GM12892 (cell line): ENCODE data around the gene PTPRU.
"Not testable (repeated sequence)": the region's sequence is repeated elsewhere in the genome, so short reads cannot be mapped to it uniquely, and the experiment has no call there.

Experiments used
- DNase-seq: peaks from one replicate; pipeline ENCODE4 v3.0.0; 2011; ENCODE audit not compliant: insufficient read length
- FAIRE-seq: peaks from 2 replicates; lab custom pipeline; 2011; peaks lifted over from hg19 to GRCh38; lab: Jason Lieb, UNC
- POLR2A ChIP-seq: IDR thresholded peaks from 2 replicates; pipeline ENCODE4 v1.6.1; 2011; ENCODE audit warnings: low read depth, low read length, control low read depth
- POLR2AphosphoS5 ChIP-seq: IDR thresholded peaks from 2 replicates; pipeline ENCODE4 v1.6.1; 2011; ENCODE audit warnings: low read depth, low read length, control low read depth
- TAF1 ChIP-seq: IDR thresholded peaks from 2 replicates; pipeline ENCODE4 v1.6.1; 2011; ENCODE audit warnings: low read depth, mild to moderate bottlenecking, control low read depth, low read length, borderline replicate concordance

Gene PTPRU

DNA sequence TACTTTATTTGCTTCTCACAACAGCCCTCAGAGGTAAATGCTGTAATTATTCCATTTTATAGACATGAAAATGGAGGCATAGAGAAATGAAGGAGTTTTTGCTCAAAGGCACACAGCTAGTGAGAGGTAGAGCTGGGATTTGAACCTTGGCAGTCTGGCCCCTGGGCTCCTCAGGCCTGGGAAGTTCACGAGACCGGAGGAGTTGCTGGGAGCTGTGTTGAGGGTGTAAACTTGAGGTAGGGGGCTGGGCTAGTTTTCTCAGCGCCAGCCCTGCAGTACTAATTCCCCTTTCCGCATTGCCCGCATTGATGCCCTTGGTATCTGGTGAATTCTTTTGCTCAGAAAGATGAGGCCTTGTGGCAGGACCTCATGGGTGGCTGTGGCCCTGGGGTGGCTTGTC, 73.3 kb downstream of the PTPRU start:
- no peak for TF ChIP-seq POLR2A
- no peak for TF ChIP-seq TAF1
- TF ChIP-seq POLR2AphosphoS5: no peak
- DNase-seq: no peak
- FAIRE-seq: no peak

DNA sequence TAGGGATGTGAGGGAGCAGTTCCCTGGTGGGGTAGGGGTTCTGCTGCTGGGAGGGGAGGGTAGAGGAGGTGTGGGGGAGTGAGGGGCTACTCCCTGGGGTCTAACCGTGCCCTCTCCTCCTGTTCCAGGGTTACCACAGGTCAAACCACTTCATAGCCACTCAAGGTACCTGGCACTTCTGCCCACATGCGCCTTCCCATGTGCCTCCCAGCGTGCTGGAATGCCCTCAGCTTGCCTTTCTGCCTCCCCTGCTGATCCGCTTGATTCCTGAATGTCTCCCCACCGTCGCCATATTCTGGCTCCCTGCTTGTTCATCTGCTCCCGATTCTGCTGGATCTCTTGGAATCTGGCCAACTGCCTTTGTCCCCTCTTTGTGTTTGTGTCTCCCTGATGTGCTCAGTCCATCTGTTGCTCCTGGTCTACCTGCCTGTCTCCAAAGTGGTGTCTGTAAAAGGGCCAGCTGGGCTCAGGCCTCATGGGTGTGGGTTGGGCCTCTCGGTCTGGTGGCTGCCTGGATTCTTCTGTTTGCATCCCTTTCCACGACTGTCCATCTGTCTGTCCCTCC, 74.4 kb downstream of the PTPRU start:
- DNase-seq: no peak
- no peak for TF ChIP-seq TAF1
- no peak for TF ChIP-seq POLR2A
- TF ChIP-seq POLR2AphosphoS5: no peak
- no peak for FAIRE-seq

DNA sequence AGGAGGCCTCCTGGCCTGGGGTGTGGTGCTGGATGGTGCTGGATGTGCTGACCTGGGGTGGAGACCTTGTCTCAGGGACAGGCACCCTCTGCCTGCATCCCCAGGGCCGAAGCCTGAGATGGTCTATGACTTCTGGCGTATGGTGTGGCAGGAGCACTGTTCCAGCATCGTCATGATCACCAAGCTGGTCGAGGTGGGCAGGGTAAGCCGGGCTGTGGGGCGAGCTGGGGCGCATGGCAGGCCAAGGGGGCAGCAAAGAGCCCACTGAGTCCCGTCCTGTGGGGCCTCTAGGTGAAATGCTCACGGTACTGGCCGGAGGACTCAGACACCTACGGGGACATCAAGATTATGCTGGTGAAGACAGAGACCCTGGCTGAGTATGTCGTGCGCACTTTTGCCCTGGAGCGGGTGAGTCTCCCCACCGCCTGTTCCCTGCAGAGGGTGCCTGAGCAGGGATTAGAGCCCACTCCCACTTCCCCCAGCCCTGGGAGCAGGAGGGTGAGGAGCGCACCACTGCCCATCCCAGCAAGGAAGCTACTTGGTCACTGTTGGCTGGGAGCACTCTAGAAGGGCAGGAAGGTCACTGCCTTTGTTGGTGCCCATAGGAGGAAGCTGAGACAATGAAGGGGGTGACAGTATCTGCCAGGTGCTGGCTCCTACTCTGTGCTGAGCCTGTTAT, 75.2 kb downstream of the PTPRU start:
- no peak for TF ChIP-seq TAF1
- no peak for TF ChIP-seq POLR2AphosphoS5
- TF ChIP-seq POLR2A: no peak
- DNase-seq (no peak), FAIRE-seq (no peak)

DNA sequence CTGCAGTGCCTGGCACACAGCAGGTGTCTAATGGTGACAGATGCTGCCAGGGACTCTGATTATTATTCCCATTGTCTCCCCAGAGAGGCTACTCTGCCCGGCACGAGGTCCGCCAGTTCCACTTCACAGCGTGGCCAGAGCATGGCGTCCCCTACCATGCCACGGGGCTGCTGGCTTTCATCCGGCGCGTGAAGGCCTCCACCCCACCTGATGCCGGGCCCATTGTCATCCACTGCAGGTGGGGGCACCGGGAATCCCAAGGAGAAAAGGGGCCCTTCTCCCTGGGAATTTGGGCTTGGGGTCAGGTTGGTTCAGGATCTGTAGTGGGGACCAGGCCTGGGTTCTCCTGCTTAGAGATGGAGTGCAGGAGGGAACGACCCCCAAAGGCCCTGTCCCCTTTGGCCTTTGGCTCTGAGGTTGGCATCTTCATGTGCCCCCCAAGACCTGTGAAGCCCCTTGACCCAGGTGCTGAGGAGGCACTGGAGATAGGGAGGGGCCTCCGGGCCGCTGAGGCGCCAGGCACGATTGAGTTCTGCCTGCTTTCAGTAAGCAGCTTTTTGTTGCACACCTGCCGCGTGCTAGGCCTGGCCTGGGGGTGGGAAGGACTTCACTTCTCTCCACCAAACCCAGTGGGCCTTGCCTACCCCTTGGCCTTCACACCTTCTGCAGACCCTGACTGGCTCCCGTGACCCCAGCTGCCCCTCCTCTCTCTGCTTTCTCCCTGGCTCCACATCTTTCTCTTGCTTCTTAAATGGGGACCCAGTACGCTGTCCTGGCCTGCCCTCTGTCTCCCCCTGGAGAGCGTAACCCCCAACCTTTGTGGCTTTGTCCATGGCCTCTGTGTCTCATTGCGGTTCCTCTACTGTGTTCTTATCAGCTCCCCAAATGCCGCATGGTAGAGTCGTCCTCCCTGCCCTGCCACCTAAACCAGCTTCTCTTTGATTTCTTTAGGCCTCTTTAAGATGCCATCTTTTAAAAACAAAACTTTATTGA, 76.4 kb downstream of the PTPRU start:
- no peak for FAIRE-seq
- no peak for DNase-seq
- TF ChIP-seq POLR2A: no peak
- no peak for TF ChIP-seq POLR2AphosphoS5
- no peak for TF ChIP-seq TAF1

DNA sequence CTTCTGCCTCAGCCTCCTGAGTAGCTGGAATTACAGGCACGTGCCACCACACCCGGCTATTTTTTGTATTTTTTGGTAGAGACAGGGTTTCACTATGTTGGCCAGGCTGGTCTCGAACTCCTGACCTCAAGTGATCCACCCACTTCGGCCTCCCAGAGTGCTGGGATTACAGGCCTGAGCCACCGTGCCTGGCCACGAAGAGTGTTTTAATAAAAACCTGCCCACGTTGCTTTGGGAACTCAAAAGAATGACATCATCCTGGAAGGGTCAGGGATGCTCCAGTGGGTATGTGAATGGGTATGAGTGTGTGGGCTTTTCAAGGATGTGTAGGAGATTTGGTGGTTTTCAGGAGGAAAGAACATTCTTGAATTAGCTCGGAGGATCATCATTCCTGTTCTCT, 78.4 kb downstream of the PTPRU start:
- DNase-seq, FAIRE-seq: not testable (repeated sequence)

DNA sequence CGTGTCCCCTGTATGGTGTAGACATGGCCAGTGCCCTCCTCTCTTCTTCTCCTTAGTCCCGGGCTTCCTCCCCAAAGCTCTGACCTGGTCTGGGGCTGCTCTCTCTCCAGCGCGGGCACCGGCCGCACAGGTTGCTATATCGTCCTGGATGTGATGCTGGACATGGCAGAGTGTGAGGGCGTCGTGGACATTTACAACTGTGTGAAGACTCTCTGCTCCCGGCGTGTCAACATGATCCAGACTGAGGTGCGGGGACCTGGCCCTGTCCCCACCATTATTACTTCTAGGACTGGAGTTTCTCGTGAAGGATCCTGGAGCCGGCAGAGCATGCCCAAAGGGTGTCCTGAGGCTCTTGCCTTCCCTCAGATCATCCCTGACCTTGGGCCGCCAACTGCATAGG, 78.9 kb downstream of the PTPRU start:
- DNase-seq (no peak), FAIRE-seq (no peak)
- TF ChIP-seq TAF1 (no peak), POLR2AphosphoS5 (no peak), POLR2A (no peak)

DNA sequence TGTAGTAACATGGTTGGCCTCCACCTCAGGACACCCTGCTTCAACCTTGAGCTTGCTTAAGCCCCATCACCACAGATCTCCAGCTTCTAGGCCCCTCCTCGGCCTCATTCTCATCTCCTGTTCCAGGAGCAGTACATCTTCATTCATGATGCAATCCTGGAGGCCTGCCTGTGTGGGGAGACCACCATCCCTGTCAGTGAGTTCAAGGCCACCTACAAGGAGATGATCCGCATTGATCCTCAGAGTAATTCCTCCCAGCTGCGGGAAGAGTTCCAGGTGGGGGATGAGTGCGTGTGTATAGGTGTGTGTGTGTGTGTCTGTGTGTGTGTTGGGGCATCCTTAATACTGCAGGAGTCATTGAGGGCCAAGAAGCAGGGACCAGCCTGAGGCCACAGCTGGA, 79.6 kb downstream of the PTPRU start:
- no peak for TF ChIP-seq POLR2A
- TF ChIP-seq POLR2AphosphoS5: no peak
- no peak for TF ChIP-seq TAF1
- FAIRE-seq: no peak
- no peak for DNase-seq

DNA sequence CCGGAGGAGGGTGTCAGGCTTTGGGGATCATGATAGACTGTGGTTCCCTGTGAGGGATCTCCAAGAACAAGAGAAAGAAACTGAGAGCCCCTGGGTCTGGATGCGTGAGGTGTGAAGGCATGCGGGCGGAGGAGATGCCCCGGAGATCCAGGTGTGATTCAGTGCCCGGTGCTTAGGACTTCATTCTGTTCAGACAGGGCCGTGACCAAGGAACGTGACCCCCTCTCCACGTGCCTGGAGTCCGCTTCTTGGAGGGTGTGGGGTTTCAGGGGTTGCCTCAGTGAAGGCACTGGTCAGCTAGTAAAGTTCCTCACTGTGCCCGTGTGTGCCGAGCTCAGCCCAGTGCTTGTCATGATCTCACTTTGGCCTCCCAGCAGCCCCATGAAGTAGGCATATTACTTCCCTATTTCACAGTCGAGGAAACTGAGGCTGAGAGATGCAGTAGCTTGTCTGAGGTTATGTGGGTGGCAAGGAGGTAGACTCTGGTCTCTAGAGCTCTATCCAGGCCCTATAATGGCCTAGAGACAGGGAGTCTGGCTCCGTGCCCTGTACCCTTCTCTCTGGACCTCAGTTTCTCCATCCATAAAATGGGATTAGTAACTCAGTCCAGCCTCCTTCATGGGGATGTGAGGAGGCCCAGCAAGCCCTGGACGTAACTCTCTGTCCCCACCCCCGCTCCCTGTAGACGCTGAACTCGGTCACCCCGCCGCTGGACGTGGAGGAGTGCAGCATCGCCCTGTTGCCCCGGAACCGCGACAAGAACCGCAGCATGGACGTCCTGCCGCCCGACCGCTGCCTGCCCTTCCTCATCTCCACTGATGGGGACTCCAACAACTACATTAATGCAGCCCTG, 81.0 kb downstream of the PTPRU start:
- no peak for DNase-seq
- no peak for FAIRE-seq

DNA sequence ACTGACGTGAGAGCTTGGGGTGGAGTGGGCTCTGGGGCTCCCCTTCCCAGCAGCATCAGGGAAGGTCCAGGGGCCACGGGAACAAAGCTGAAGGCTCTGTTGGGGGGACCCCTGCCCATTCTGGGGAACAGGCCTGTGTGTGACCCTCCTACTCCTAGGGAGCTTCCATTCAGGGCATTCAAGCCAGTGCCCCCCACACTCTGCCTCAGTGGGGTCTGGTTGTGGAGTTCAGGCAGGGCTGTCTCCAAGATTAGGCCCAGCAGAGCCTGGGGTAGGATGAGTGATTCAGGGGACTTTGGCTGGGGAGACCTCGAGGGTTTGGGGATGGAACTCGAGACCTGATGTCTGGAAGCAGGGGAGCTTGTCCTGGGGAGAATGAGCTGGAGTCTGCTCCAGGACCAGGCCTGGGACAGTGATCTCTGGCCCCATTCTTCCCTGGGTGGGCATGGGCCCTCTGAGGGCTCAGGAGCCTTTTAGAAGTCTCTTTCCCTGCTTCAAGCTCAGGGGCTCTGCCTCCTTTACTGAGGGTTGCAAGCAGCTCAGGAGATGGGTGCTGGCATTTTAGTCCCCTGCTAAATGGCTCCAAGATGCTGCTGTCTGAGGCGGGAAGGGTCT, 81.7 kb downstream of the PTPRU start:
- FAIRE-seq: no peak
- DNase-seq: no peak
- TF ChIP-seq TAF1: no peak

More for the DNA sequence above, 81.0 kb downstream of the PTPRU start:
- TF ChIP-seq POLR2A: no peak
- no peak for TF ChIP-seq TAF1
- no peak for TF ChIP-seq POLR2AphosphoS5

DNA sequence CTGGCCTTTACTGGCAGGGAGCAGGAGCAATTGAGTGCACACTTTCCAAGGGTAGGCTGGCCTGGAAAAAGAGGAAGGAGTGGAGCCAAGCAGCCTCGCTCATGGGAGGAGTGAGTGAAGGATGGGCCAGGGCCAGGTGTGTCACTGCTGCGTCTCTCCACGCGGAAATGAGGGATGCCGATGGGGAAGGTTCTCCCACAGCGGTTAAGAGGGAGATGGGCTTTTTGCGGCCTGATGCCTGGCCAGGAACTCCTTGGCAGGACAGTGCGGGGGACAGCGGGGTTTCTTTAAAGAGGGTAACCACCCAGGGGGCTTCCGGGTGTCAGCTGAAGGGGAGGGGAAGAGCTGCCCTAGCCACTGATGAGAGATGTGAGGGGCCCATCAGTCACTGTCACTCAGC, 82.4 kb downstream of the PTPRU start:
- no peak for TF ChIP-seq TAF1
- TF ChIP-seq POLR2A: no peak
- no peak for TF ChIP-seq POLR2AphosphoS5
- FAIRE-seq (no peak), DNase-seq (no peak)
